ENCODE measurements around the gene MAVS.

The MAVS gene

GRCh38 chr20:3915691-3916090 lies 69.1 kb downstream of the MAVS start:
- no peak for DNase-seq

- DNase-seq: no peak
These were observed 69.7 kb downstream of the MAVS start for GRCh38 chr20:3916364-3916763.

GRCh38 chr20:3919352-3919751 lies 72.7 kb downstream of the MAVS start:
- DNase-seq: no peak

- no peak for DNase-seq
These were observed 75.8 kb downstream of the MAVS start for GRCh38 chr20:3922223-3922982.

- no peak for DNase-seq
These were observed 76.3 kb downstream of the MAVS start for GRCh38 chr20:3922983-3923339.

GRCh38 chr20:3923818-3924217 lies 77.2 kb downstream of the MAVS start:
- DNase-seq: no peak

GRCh38 chr20:3924304-3925112 lies 77.9 kb downstream of the MAVS start:
- DNase-seq: no peak

GRCh38 chr20:3925113-3925695 lies 78.6 kb downstream of the MAVS start:
- no peak for DNase-seq
